OCI-LY3 (cell line): ENCODE results near the gene KRT4.

Experiments
- EZH2phosphoT487 ChIP-seq: fragments of 200-600 bp; shearing (Covaris generic); IDR thresholded peaks from 2 replicates; pipeline ENCODE4 v1.6.1; 2018; ENCODE audit warnings: antibody characterized with exemption, mixed run types, low read depth
- TF ChIP-seq, protein P1 (sequence below): fragments of 200-600, 300-600 bp; sonication (generic); IDR thresholded peaks from 2 replicates; pipeline ENCODE4 v1.5.1; 2014; ENCODE audit warnings: antibody characterized with exemption, low read length, low read depth

DNA sequence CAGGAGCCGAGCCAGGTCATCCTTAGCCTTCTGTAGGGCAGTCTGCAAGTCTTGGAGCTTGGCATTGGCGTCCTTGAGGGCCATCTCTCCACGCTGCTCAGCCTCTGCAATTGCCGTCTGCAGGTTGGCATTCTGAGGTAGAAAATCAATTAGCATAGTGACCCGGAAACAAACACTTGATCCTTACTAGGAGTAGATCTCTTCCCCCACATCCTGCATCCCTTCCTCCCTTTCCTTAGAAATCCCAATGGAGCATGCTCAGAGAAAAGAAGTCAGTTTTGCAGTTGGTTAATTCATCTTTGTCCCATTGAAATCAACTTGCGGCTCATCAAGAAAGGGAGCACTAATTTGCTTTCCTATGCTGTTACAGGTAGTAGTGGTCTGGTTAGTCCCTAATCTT lies 42.8 kb downstream of the KRT4 start:
- TF ChIP-seq, protein P1, sequence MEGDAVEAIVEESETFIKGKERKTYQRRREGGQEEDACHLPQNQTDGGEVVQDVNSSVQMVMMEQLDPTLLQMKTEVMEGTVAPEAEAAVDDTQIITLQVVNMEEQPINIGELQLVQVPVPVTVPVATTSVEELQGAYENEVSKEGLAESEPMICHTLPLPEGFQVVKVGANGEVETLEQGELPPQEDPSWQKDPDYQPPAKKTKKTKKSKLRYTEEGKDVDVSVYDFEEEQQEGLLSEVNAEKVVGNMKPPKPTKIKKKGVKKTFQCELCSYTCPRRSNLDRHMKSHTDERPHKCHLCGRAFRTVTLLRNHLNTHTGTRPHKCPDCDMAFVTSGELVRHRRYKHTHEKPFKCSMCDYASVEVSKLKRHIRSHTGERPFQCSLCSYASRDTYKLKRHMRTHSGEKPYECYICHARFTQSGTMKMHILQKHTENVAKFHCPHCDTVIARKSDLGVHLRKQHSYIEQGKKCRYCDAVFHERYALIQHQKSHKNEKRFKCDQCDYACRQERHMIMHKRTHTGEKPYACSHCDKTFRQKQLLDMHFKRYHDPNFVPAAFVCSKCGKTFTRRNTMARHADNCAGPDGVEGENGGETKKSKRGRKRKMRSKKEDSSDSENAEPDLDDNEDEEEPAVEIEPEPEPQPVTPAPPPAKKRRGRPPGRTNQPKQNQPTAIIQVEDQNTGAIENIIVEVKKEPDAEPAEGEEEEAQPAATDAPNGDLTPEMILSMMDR = no peak
- no peak for TF ChIP-seq EZH2phosphoT487
